H1 (cell line): ENCODE results near the gene KIF26A. TPM values are rescaled to one million over a fixed set of nuclear protein-coding genes. Genes with fewer than 3 reads are reported as not detected.

Experiments
- CTCF ChIA-PET: fragments of 300-600 bp; sonication (Branson Sonifier 250); formaldehyde crosslinking; loops from one replicate; lab custom pipeline; 2021; ENCODE audit not compliant: partially characterized antibody; lab: Charles Lee
- POLR2A ChIA-PET: fragments of 300-600 bp; sonication (Branson Sonifier 250); formaldehyde crosslinking; loops from one replicate; lab custom pipeline; 2021; ENCODE audit warnings: inconsistent platforms; ENCODE audit not compliant: partially characterized antibody; lab: Charles Lee
- DNase-seq, 2 experiments: peaks; one replicate each; pipeline versions ENCODE4 v3.0.0 to v3.0.0-alpha.2; 2010 to 2022; ENCODE audit warnings: low spot score in 2 of 2, low read depth in 1 of 2, mixed read lengths in 1 of 2
- FAIRE-seq: peaks from 2 replicates; lab custom pipeline; 2011; peaks lifted over from hg19 to GRCh38; lab: Jason Lieb, UNC
- H2AFZ ChIP-seq: 2 replicates; pipeline ENCODE4 v1.8.1; 2012; ENCODE audit warnings: low read length, inconsistent platforms
- H2AK5ac ChIP-seq: 2 replicates; pipeline ENCODE4 v1.6.1; 2013; ENCODE audit warnings: low read depth, low read length
- H2BK120ac ChIP-seq: replicated peaks from 2 replicates; pipeline ENCODE3; 2013; ENCODE audit warnings: low read depth, low read length, inconsistent platforms
- H2BK12ac ChIP-seq: 2 replicates; pipeline ENCODE4 v1.6.1; 2013; ENCODE audit warnings: low read depth, low read length
- H2BK15ac ChIP-seq: 2 replicates; pipeline ENCODE4 v1.6.1; 2013; ENCODE audit warnings: low read length
- H2BK20ac ChIP-seq: 2 replicates; pipeline ENCODE4 v1.6.1; 2013; ENCODE audit warnings: low read length
- H2BK5ac ChIP-seq: 2 replicates; pipeline ENCODE4 v1.6.1; 2013; ENCODE audit warnings: low read depth, low read length
- H3K14ac ChIP-seq: 2 replicates; pipeline ENCODE4 v1.6.1; 2013; ENCODE audit warnings: inconsistent platforms; ENCODE audit not compliant: insufficient read length
- H3K18ac ChIP-seq: 2 replicates; pipeline ENCODE4 v1.6.1; 2013; ENCODE audit warnings: low read length; ENCODE audit errors: extremely low read depth
- H3K23ac ChIP-seq: 2 replicates; pipeline ENCODE4 v1.6.1; 2013; ENCODE audit warnings: inconsistent platforms; ENCODE audit not compliant: insufficient read length
- H3K23me2 ChIP-seq: 2 replicates; pipeline ENCODE4 v1.6.1; 2013; ENCODE audit warnings: low read depth, low read length
- H3K27ac ChIP-seq: 2 replicates; pipeline ENCODE4 v1.6.1; 2011; ENCODE audit warnings: low read depth, low read length, inconsistent platforms
- H3K27me3 ChIP-seq, 4 experiments: replicated peaks in 1 of 4; 1 replicate in 1 of 4; 2 replicates in 3 of 4; pipeline versions ENCODE4 v1.6.1 to v1.8.1; 2011 to 2013; ENCODE audit warnings: low read length in 3 of 4, mild to moderate bottlenecking in 3 of 4, inconsistent platforms in 2 of 4, mixed read lengths in 2 of 4, moderate library complexity in 1 of 4; ENCODE audit not compliant: control insufficient read depth in 3 of 4, insufficient read depth in 3 of 4; ENCODE audit errors: extremely low read depth in 1 of 4
- H3K36me3 ChIP-seq, 4 experiments: 2 replicates each; pipeline versions ENCODE4 v1.6.1 to v1.8.1; 2011 to 2013; ENCODE audit warnings: mild to moderate bottlenecking in 4 of 4, low read length in 3 of 4, moderate library complexity in 2 of 4, control low read depth in 1 of 4, inconsistent platforms in 1 of 4; ENCODE audit not compliant: insufficient read depth in 4 of 4, control insufficient read depth in 2 of 4
- H3K4ac ChIP-seq: replicated peaks from 2 replicates; pipeline ENCODE3; 2013; ENCODE audit warnings: low read length, low read depth, mixed read lengths, inconsistent platforms; ENCODE audit not compliant: insufficient read length
- H3K4me1 ChIP-seq, 4 experiments: replicated peaks in 1 of 4; 1 replicate in 1 of 4; 2 replicates in 3 of 4; pipeline versions ENCODE4 v1.6.1 to v1.8.1; 2011 to 2013; ENCODE audit warnings: low read length in 3 of 4, inconsistent platforms in 2 of 4, mixed read lengths in 1 of 4; ENCODE audit not compliant: insufficient read depth in 4 of 4, control insufficient read depth in 3 of 4
- H3K4me2 ChIP-seq, 2 experiments: 2 replicates each; pipeline versions ENCODE4 v1.6.1 to v1.8.1; 2011 to 2013; ENCODE audit warnings: low read depth in 2 of 2, low read length in 2 of 2, control low read depth in 1 of 2, inconsistent platforms in 1 of 2, mild to moderate bottlenecking in 1 of 2; ENCODE audit not compliant: insufficient read depth in 1 of 2
- H3K4me3 ChIP-seq, 4 experiments: fragments of 200-600, 300-600 bp in 1 of 4; sonication (generic), shearing (Covaris generic), sonication (Bioruptor Twin) in 1 of 4; 2 replicates each; pipeline versions ENCODE4 v1.5.1 to v1.8.1; 2011 to 2016; ENCODE audit warnings: low read length in 4 of 4, low read depth in 3 of 4, control low read depth in 2 of 4, inconsistent platforms in 2 of 4, mild to moderate bottlenecking in 2 of 4, mixed read lengths in 1 of 4, moderate library complexity in 1 of 4; ENCODE audit not compliant: insufficient read depth in 2 of 4; ENCODE audit errors: extremely low read depth in 1 of 4
- H3K56ac ChIP-seq: replicated peaks from 2 replicates; pipeline ENCODE3; 2013; ENCODE audit warnings: low read depth, mild to moderate bottlenecking, mixed read lengths, low read length, inconsistent platforms; ENCODE audit not compliant: insufficient read length
- H3K79me1 ChIP-seq: 2 replicates; pipeline ENCODE4 v1.6.1; 2013; ENCODE audit warnings: low read depth, low read length, control low read depth
- H3K79me2 ChIP-seq, 2 experiments: 2 replicates each; pipeline versions ENCODE4 v1.6.1 to v1.8.1; 2012 to 2013; ENCODE audit warnings: low read length in 2 of 2, mild to moderate bottlenecking in 2 of 2, inconsistent platforms in 1 of 2; ENCODE audit not compliant: insufficient read depth in 2 of 2, control insufficient read depth in 1 of 2
- H3K9ac ChIP-seq, 4 experiments: replicated peaks in 1 of 4; 1 replicate in 1 of 4; 2 replicates in 3 of 4; pipeline versions ENCODE4 v1.6.1 to v1.8.1; 2011 to 2013; ENCODE audit warnings: low read depth in 3 of 4, low read length in 3 of 4, control low read depth in 2 of 4, mild to moderate bottlenecking in 2 of 4, moderate library complexity in 2 of 4, inconsistent platforms in 1 of 4; ENCODE audit errors: extremely low read depth in 1 of 4
- H3K9me3 ChIP-seq, 2 experiments: 2 replicates each; pipeline versions ENCODE4 v1.6.1 to v1.8.1; 2012 to 2013; ENCODE audit warnings: mild to moderate bottlenecking in 2 of 2, moderate library complexity in 2 of 2, control low read depth in 1 of 2, inconsistent platforms in 1 of 2, low read depth in 1 of 2, low read length in 1 of 2, mixed read lengths in 1 of 2; ENCODE audit not compliant: insufficient read depth in 2 of 2
- H4K20me1 ChIP-seq, 2 experiments: replicated peaks in 1 of 2; 2 replicates each; pipeline versions ENCODE3 to v1.8.1; 2011 to 2013; ENCODE audit warnings: inconsistent platforms in 2 of 2, low read length in 2 of 2, mild to moderate bottlenecking in 1 of 2; ENCODE audit not compliant: insufficient read depth in 2 of 2, control insufficient read depth in 1 of 2
- H4K5ac ChIP-seq: 2 replicates; pipeline ENCODE4 v1.6.1; 2013; ENCODE audit warnings: low read length, low read depth, mixed read lengths, inconsistent platforms; ENCODE audit not compliant: insufficient read length
- H4K8ac ChIP-seq: 2 replicates; pipeline ENCODE4 v1.8.0; 2013; ENCODE audit warnings: mild to moderate bottlenecking, moderate library complexity, low read length, inconsistent platforms; ENCODE audit not compliant: insufficient read depth; ENCODE audit errors: extremely low read depth
- H4K91ac ChIP-seq: replicated peaks from 2 replicates; pipeline ENCODE3; 2013; ENCODE audit warnings: low read length, mixed read lengths, inconsistent platforms; ENCODE audit not compliant: insufficient read length
- BRCA1 ChIP-seq: IDR thresholded peaks from 2 replicates; pipeline ENCODE4 v1.6.1; 2012; ENCODE audit warnings: low read depth, low read length, improper control_type of control experiment
- EGR1 ChIP-seq: IDR thresholded peaks from 2 replicates; pipeline ENCODE4 v1.6.1; 2011; ENCODE audit warnings: low read depth, low read length, borderline replicate concordance
- GABPA ChIP-seq: IDR thresholded peaks from 2 replicates; pipeline ENCODE4 v1.6.1; 2011; ENCODE audit warnings: mild to moderate bottlenecking, low read length, moderate library complexity, borderline replicate concordance; ENCODE audit not compliant: insufficient read depth
- HDAC6 ChIP-seq: IDR thresholded peaks from one replicate; pipeline ENCODE4 v1.7.1; 2012; ENCODE audit warnings: low read depth, mild to moderate bottlenecking, inconsistent platforms, low read length, moderate library complexity
- RBBP5 ChIP-seq: IDR thresholded peaks from 2 replicates; pipeline ENCODE4 v1.7.1; 2012; ENCODE audit warnings: low read depth, mild to moderate bottlenecking, inconsistent platforms, low read length, moderate library complexity, borderline replicate concordance
- RNF2 ChIP-seq: fragments of 200-900, 300-1000 bp; sonication (generic); IDR thresholded peaks from 2 replicates; pipeline ENCODE4 v1.7.1; 2016; ENCODE audit warnings: borderline replicate concordance, low read depth, mild to moderate bottlenecking, antibody characterized with exemption, low read length; ENCODE audit not compliant: poor library complexity, severe bottlenecking; ENCODE audit errors: missing control alignments
- SAP30 ChIP-seq: fragments of 300-600 bp; sonication (generic); IDR thresholded peaks from 2 replicates; pipeline ENCODE4 v1.7.1; 2012; ENCODE audit warnings: low read length, moderate library complexity, mild to moderate bottlenecking, inconsistent platforms; ENCODE audit not compliant: insufficient read depth, insufficient replicate concordance
- SIX5 ChIP-seq: IDR thresholded peaks from 2 replicates; pipeline ENCODE4 v1.6.1; 2011; ENCODE audit warnings: mild to moderate bottlenecking, low read depth, low read length
- SP4 ChIP-seq: IDR thresholded peaks from 2 replicates; pipeline ENCODE4 v1.6.1; 2012; ENCODE audit warnings: low read length, inconsistent platforms
- SUZ12 ChIP-seq: fragments of 200-600 bp; sonication (generic); IDR thresholded peaks from 2 replicates; pipeline ENCODE4 v1.6.1; 2012; ENCODE audit warnings: mild to moderate bottlenecking, inconsistent platforms, low read length, moderate library complexity, mixed read lengths
- TAF1 ChIP-seq: IDR thresholded peaks from 2 replicates; pipeline ENCODE4 v1.6.1; 2011; ENCODE audit warnings: mild to moderate bottlenecking, low read depth, low read length
- TAF7 ChIP-seq: optimal IDR thresholded peaks from 2 replicates; pipeline ENCODE3; 2011; ENCODE audit warnings: low read depth, mild to moderate bottlenecking, inconsistent platforms, low read length, moderate library complexity, borderline replicate concordance
- TBP ChIP-seq: IDR thresholded peaks from 2 replicates; pipeline ENCODE4 v1.6.1; 2011; ENCODE audit warnings: low read depth, low read length, improper control_type of control experiment
- WGBS, 2 experiments: shearing (Covaris generic) in 1 of 2; methylation state at CpG; one replicate each; pipeline versions ENCODE4 v1.1.6 to v1.1.7; 2013 to 2015; ENCODE audit warnings: low lambda C conversion rate in 2 of 2, mixed read lengths in 2 of 2, inconsistent platforms in 1 of 2, low coverage in 1 of 2, missing lambda C conversion rate in 1 of 2; ENCODE audit not compliant: insufficient replicate concordance in 2 of 2, insufficient coverage in 1 of 2, insufficient read length in 1 of 2; ENCODE audit errors: extremely low coverage in 1 of 2, missing lambda C conversion rate in 1 of 2; 5-methylcytosine and 5-hydroxymethylcytosine counted together
- polyA plus RNA-seq, 7 experiments: library from polyadenylated mRNA; depleted of rRNA in 3 of 7; stranded (reverse) in 5 of 7; unstranded in 2 of 7; fragments of >200 nt in 5 of 7; fragments of 200-250 nt in 2 of 7; gene quantifications; 1 replicate in 5 of 7; 2 replicates in 1 of 7; 4 replicates in 1 of 7; pipeline versions ENCODE4 v1.2.1 to v1.2.3, GENCODE V29; 2011 to 2013; ENCODE audit warnings: missing spikeins in 2 of 7, mixed read lengths in 2 of 7
- total RNA-seq: library from RNA; stranded (reverse); fragmentation: NEBNext Ultra II Directional; extraction: Animal tissue kit (Norgen Biotek cat#: 25700); gene quantifications from 2 replicates; pipeline ENCODE4 v1.2.1, GENCODE V29; 2021

Gene KIF26A
- total and polyA plus RNA-seq, 2 of the 8 experiments (the other 6 are each of a cell fraction or from before 2014, with no cell fraction given) = 11.5 to 41.6 TPM

GRCh38 chr14:104093366-104094055 is 44.9 kb upstream of the KIF26A start:
- no peak overlapping the region for H3K14ac ChIP-seq
- WGBS, 2 experiments = 84% methylated on average over 9 of the region's 18 CpGs; no CpG with 5 or more reads in 1 of the 2 experiments
- H2BK120ac ChIP-seq = no peak overlapping the region
- H4K20me1 ChIP-seq = no peaks in the 10 kb centered on the region
- H2AK5ac ChIP-seq = no peak overlapping the region
- H3K4ac ChIP-seq = no peak overlapping the region
- no peak overlapping the region for H2BK5ac ChIP-seq
- H3K27ac ChIP-seq = no peak overlapping the region
- no peak overlapping the region for H4K5ac ChIP-seq
- H3K79me2 ChIP-seq = no peaks in the 10 kb centered on the region
- H3K36me3 ChIP-seq = no peaks in the 10 kb centered on the region
- H3K18ac ChIP-seq = no peak overlapping the region
- no peak overlapping the region for H3K4me3 ChIP-seq
- ChIA-PET POLR2A (no interaction called here), CTCF (interaction anchor here (0.6 to 6.6 kb wide), 23 partner anchors 9 to 185 kb away, joined by 3 to 76 read pairs (median 5); partner anchors contain the start of gene ASPG)
- no peaks in the 10 kb centered on the region for H3K23me2 ChIP-seq
- no peak for DNase-seq
- H3K4me2 ChIP-seq = no peak overlapping the region
- H3K56ac ChIP-seq = no peak overlapping the region
- no peaks in the 10 kb centered on the region; a peak in 1 of 4 replicates for H3K9me3 ChIP-seq
- H3K9ac ChIP-seq = no peak overlapping the region
- no peak overlapping the region for H2BK20ac ChIP-seq
- H2AFZ ChIP-seq = no peak overlapping the region
- no peak overlapping the region for H2BK15ac ChIP-seq
- no peak for FAIRE-seq
- H3K79me1 ChIP-seq = no peaks in the 10 kb centered on the region
- H4K8ac ChIP-seq = peak overlapping the region; percentile 25; the same call in 1 of the 2 replicates
- no peak overlapping the region for H4K91ac ChIP-seq
- peaks cover 0 to 7% (median 4%) of the 10 kb centered on the region in 4 experiments; a peak in 3 of 7 replicates for H3K4me1 ChIP-seq
- no peak overlapping the region for H3K23ac ChIP-seq
- no peaks in the 10 kb centered on the region; a peak in 2 of 7 replicates for H3K27me3 ChIP-seq
- H2BK12ac ChIP-seq = no peak overlapping the region
- no peak for TF ChIP-seq SP4
- no peak for TF ChIP-seq RBBP5
- TF ChIP-seq RNF2 = no peak
- no peak for TF ChIP-seq BRCA1
- TF ChIP-seq SAP30 = no peak
- no peak for TF ChIP-seq TAF7
- TF ChIP-seq SIX5 = no peak
- TF ChIP-seq TAF1 = no peak
- no peak for TF ChIP-seq GABPA
- TF ChIP-seq TBP = no peak
- no peak for TF ChIP-seq SUZ12
- no peak for TF ChIP-seq EGR1
- TF ChIP-seq HDAC6 = no peak
